Activated CD8-positive, alpha-beta memory T cell treated with anti-CD3 and anti-CD28 coated beads for 36 hours (primary cell): ENCODE results near the gene RAB6B. TPM values are rescaled to one million over a fixed set of nuclear protein-coding genes. Genes with fewer than 3 reads are reported as not detected.

ENCODE experiments used
- CTCF ChIA-PET: fragments of 350-600 bp; sonication (Branson Sonifier 250); formaldehyde crosslinking; loops from one replicate; lab custom pipeline; 2021; ENCODE audit warnings: antibody characterized with exemption; lab: Charles Lee
- POLR2A ChIA-PET: fragments of 350-600 bp; sonication (Branson Sonifier 250); formaldehyde crosslinking; loops from one replicate; lab custom pipeline; 2021; ENCODE audit warnings: antibody characterized with exemption; lab: Charles Lee
- total RNA-seq, 2 experiments: library from RNA; stranded (reverse); gene quantifications; one replicate each; pipeline ENCODE4 v1.2.3, GENCODE V29; 2021

The RAB6B gene
- under 1 TPM; 0.42 to 0.57 TPM for total RNA-seq

- POLR2A ChIA-PET: no interaction called here
- CTCF ChIA-PET: no interaction called here
Measured at GRCh38 chr3:133895208-133896001, at the start of gene RAB6B. TSS of gene RAB6B (minus strand) at chr3:133895882. CDS start at chr3:133895466, 416 bp downstream.

GRCh38 chr3:133944641-133945380 lies 49.1 kb upstream of the RAB6B start:
- ChIA-PET POLR2A (no interaction called here), CTCF (no interaction called here)

- POLR2A ChIA-PET: no interaction called here
- CTCF ChIA-PET: no interaction called here
Measured at GRCh38 chr3:133944181-133944580, 48.5 kb upstream of the RAB6B start.

DNA sequence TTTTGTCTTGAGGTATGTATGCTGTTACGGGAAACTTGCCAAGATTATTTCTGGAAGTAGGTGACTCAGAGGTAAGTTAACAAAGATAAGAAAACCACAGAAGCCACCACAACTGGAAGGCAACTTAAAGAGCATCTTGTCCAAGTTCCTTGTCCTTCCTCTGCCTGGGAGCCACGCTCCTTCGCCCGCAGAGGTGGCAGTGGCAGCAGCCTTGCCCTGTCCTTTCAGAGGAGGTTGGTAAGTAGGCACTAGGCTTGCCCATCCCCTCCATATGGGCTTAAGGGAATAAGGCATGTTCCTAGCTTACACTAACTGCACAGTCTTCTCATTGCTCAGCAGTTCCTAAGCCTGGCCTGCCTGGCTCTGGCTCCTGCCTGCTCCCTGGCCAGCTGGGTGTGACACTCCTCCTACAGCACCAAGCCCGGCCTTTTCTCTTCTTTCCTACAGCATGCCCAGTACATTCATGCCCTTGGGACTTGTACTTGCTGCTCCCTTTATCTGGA lies 48.0 kb upstream of the RAB6B start:
- CTCF ChIA-PET: no interaction called here

DNA sequence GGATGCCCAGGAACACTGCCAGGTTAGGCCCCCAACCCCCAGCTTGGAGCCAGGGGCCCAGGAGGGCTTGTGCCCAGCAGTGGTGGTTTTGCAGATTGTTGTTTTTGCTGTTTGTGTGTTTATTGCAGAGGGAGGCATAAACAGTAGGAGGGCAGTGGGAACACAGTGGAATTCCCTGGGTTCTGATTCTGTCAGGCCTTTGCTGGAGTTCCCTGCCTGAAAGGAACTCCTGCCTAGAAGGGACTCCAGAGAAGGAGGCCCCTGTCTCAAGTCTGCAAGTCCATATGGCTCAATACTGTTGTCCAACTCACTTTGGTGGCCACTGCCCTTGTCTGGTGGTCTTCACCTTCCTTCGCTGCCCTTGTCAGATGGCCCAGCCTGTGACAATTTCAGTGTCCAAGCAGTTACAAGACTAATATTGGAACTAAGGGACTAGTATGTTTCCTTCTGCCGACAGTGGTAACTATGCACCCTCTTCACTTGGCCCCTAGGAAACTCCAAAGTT lies 47.4 kb upstream of the RAB6B start:
- ChIA-PET CTCF (no interaction called here), POLR2A (no interaction called here)

More for the DNA sequence above, 48.0 kb upstream of the RAB6B start:
- POLR2A ChIA-PET: no interaction called here

DNA sequence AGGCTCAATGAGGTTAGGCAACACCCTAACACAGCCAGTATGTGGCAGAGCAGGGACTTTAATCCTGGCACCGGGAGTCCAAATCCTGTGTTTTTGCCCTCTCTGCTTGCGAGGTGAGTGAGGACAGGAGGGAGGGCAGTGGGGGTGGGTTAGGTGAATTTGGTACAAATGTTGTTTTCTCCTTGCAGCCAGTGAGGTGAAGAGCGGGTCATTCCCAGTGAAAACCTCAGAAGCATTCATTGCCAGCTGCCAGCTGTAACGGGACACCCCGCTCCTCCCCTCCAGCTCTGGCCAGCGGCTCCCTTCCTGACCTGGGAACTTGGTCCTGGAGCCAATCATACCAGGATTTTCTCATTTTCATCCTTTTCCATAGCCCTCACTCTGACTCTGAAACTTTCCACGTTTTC lies 45.7 kb upstream of the RAB6B start:
- CTCF ChIA-PET: no interaction called here
- POLR2A ChIA-PET: no interaction called here

- POLR2A ChIA-PET: interaction anchor here (0.5 kb wide), 1 partner anchor 14 kb away, joined by 7 read pairs; no protein-coding TSS in a partner anchor
- CTCF ChIA-PET: no interaction called here
Measured at GRCh38 chr3:133940536-133940935, 44.9 kb upstream of the RAB6B start.

DNA sequence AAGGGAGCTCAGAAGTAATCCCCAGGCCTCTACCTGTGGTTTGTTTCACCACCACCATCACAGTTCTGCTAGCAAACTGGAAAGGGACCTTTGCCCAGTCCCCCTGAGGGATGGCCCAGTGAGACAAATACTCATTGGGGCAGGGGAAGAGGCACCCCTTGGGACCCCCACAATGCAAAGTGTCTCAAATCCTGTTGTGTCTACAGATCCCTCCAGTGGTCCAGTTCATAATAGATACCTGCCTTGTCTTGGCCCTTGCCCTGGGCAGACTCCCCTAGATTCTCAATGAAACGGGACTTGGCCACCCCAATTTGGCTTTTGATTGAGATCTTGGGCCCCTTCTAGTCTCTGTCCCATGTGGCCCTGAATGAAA lies 43.8 kb upstream of the RAB6B start:
- CTCF ChIA-PET: no interaction called here
- POLR2A ChIA-PET: no interaction called here

- POLR2A ChIA-PET: no interaction called here
Measured at GRCh38 chr3:133938770-133939462, 43.2 kb upstream of the RAB6B start.

GRCh38 chr3:133937756-133938601 lies 42.3 kb upstream of the RAB6B start:
- ChIA-PET POLR2A (no interaction called here), CTCF (no interaction called here)

More at GRCh38 chr3:133938770-133939462, 43.2 kb upstream of the RAB6B start:
- CTCF ChIA-PET: no interaction called here

- ChIA-PET CTCF (no interaction called here), POLR2A (no interaction called here)
Measured at GRCh38 chr3:133937061-133937686, 41.5 kb upstream of the RAB6B start.

- POLR2A ChIA-PET: no interaction called here
- CTCF ChIA-PET: no interaction called here
Measured at GRCh38 chr3:133935843-133936769, 40.4 kb upstream of the RAB6B start.

GRCh38 chr3:133934996-133935842 lies 39.5 kb upstream of the RAB6B start:
- ChIA-PET POLR2A (no interaction called here), CTCF (no interaction called here)

DNA sequence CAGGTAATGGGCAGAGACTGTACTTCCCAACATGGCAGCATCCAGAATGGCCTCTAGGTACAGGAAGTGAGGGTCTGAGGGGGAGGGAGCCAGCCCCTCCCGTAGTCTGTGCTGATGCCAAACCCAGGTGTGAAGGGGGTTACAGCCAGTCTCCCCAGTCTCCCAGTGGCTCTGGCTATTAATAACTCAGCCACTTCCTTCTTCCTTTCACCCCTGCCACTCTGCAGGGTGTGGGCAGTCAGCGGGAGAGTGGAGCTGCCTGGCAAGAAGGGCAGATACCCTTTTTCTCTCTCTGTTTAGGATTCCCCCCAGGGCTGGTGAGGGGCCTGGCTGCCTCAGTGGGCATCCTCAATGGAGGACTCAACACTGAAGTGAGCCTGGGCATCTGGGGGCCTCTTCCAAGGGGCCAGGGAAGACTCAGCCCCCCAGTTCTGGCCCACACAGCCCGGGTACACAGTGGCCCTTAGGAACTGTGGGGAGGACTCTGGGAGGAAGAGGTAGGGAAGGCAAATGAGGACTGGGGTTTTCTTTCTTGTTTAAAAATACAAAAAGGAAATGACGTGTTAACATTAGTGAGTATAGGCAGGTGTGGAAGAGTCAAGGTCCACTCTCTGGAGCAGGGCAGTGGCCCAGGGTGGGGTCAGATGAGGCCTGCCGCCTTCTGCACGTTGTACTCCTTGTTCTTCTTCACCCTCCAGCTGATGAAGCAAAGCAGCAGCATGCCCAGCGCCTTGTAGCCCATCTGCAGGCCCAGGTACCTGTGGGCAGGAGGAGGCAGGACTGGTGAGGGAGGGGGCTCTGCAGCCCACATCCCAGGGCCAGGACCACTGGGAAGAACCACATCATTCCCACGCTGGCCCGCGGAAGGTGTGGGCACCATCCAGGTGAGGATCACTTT lies 38.6 kb upstream of the RAB6B start:
- ChIA-PET POLR2A (no interaction called here), CTCF (no interaction called here)

DNA sequence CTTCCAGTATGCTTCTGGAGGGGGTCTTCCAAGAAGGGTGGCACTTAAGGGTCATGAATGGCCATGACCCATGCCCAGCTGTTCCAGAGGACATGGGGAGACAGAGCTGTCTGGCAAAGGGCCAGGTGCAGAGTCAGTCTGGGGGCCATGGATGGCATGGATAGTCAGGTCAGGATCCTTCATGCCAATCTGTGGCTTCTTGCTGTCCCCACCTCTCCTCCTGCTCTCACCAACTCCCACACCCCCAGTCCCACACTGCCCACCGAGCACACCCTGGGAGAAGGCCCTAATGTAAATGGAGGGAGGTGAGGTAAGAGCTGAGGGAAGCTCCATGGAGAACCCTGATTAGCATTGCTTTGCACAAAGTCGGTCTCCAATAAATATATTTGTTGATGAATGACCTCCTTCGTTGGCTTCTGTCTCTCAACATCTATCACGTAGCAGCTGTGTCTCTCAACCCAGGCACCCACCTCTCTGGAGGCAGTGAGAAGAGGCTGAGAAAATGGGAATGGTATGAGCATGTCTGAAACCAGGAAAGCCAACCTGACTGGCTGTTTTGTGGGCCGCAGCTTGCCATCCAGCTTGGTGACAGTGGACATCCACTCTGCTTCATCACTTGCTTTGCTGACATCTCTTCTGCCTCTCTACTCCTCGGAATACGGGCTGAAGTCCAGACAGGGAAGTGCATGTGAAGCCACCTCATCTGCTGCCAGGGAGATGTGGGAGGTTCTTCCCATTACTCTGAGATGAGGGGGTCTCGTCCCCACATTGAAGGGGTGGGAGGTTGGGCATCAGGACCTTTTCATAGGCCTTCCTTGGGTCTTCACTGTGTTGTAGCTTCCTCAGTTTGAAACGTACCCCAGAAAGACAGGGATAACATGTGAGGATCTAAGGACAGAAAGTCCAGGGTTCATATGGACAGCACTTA lies 37.7 kb upstream of the RAB6B start:
- ChIA-PET POLR2A (no interaction called here), CTCF (no interaction called here)
